HepG2 (cell line): Measurements from ENCODE around the gene ABCC10. TPM values are rescaled to one million over a fixed set of nuclear protein-coding genes. Genes with fewer than 3 reads are reported as not detected.

Source experiments
- ARID2 ChIP-seq: sonication (generic); formaldehyde crosslinking; IDR thresholded peaks from 2 replicates; pipeline ENCODE4 v1.8.1; 2022; ENCODE audit warnings: mild to moderate bottlenecking, missing genetic modification reagents, borderline replicate concordance
- ATF1 ChIP-seq: IDR thresholded peaks from 2 replicates; pipeline ENCODE4 v1.6.1; 2016; ENCODE audit warnings: mild to moderate bottlenecking, control low read depth
- CC2D1A ChIP-seq: sonication (generic); formaldehyde crosslinking; IDR thresholded peaks from 2 replicates; pipeline ENCODE4 v1.8.1; 2023; ENCODE audit warnings: mild to moderate bottlenecking, missing genetic modification reagents
- CEBPG ChIP-seq: IDR thresholded peaks from 2 replicates; pipeline ENCODE4 v1.6.1; 2016
- FLYWCH1 ChIP-seq: sonication (generic); formaldehyde crosslinking; IDR thresholded peaks from 2 replicates; pipeline ENCODE4 v1.8.1; 2023; ENCODE audit warnings: mild to moderate bottlenecking, missing genetic modification reagents
- MAFK ChIP-seq, 2 experiments: IDR thresholded peaks in 1 of 2; conservative IDR thresholded peaks in 1 of 2; 2 replicates each; pipeline ENCODE4 v1.6.1; 2011; ENCODE audit warnings: improper control_type of control experiment in 2 of 2, low read length in 2 of 2
- MBD4 ChIP-seq: IDR thresholded peaks from 2 replicates; pipeline ENCODE4 v1.6.1; 2012; ENCODE audit warnings: low read length, inconsistent platforms, borderline replicate concordance
- SAFB2 ChIP-seq: sonication (generic); formaldehyde crosslinking; IDR thresholded peaks from 2 replicates; pipeline ENCODE4 v1.5.1; 2020; ENCODE audit warnings: missing genetic modification reagents, low read depth, mild to moderate bottlenecking, borderline replicate concordance
- SKIL ChIP-seq: sonication (generic); formaldehyde crosslinking; IDR thresholded peaks from 2 replicates; pipeline ENCODE4 v1.8.0; 2022; ENCODE audit warnings: missing genetic modification reagents, mild to moderate bottlenecking, moderate library complexity, borderline replicate concordance
- YY1 ChIP-seq: IDR thresholded peaks from 2 replicates; pipeline ENCODE4 v1.6.1; 2011; ENCODE audit warnings: low read length, low read depth, moderate library complexity, mild to moderate bottlenecking; ENCODE audit not compliant: insufficient read depth, insufficient replicate concordance
- ZBTB7B ChIP-seq: sonication (generic); formaldehyde crosslinking; IDR thresholded peaks from 2 replicates; pipeline ENCODE4 v1.4.0; 2020; ENCODE audit warnings: missing genetic modification reagents
- ZFX ChIP-seq: sonication (generic); formaldehyde crosslinking; IDR thresholded peaks from 2 replicates; pipeline ENCODE4 v1.4.0; 2020; ENCODE audit warnings: mild to moderate bottlenecking, low read depth, missing genetic modification reagents, moderate library complexity
- ZNF12 ChIP-seq: sonication (generic); formaldehyde crosslinking; IDR thresholded peaks from 2 replicates; pipeline ENCODE4 v1.5.0; 2020; ENCODE audit warnings: missing genetic modification reagents
- ZNF160 ChIP-seq: sonication (generic); formaldehyde crosslinking; IDR thresholded peaks from 2 replicates; pipeline ENCODE4 v1.8.0; 2022; ENCODE audit warnings: mild to moderate bottlenecking, inconsistent platforms, missing genetic modification reagents
- ZNF234 ChIP-seq: sonication (generic); formaldehyde crosslinking; conservative IDR thresholded peaks from 2 replicates; pipeline ENCODE4 v1.5.1; 2020; ENCODE audit warnings: mild to moderate bottlenecking, missing genetic modification reagents
- ZNF274 ChIP-seq: sonication (generic); formaldehyde crosslinking; IDR thresholded peaks from 2 replicates; pipeline ENCODE4 v1.5.1; 2020; ENCODE audit warnings: mild to moderate bottlenecking, missing genetic modification reagents
- ZNF570 ChIP-seq: sonication (generic); formaldehyde crosslinking; IDR thresholded peaks from 2 replicates; pipeline ENCODE4 v1.4.0; 2020; ENCODE audit warnings: mild to moderate bottlenecking, missing genetic modification reagents, borderline replicate concordance
- polyA plus RNA-seq, 8 experiments: library from polyadenylated mRNA; depleted of rRNA in 3 of 8; stranded (reverse) in 7 of 8; unstranded in 1 of 8; fragments of >200 nt; fragmentation: Illumina TruSeq in 4 of 8; extraction: Trizol in 4 of 8; gene quantifications; 2 replicates each; pipeline versions ENCODE4 v1.2.1 to v1.2.3, GENCODE V29; 2011 to 2016; ENCODE audit warnings: low read depth in 4 of 8, missing spikeins in 1 of 8, mixed read lengths in 1 of 8; ENCODE audit not compliant: insufficient read depth in 1 of 8
- total RNA-seq, 5 experiments: library from RNA; depleted of rRNA; stranded (reverse); fragments of >200 nt; fragmentation: Illumina TruSeq; extraction: Trizol; gene quantifications; 2 replicates each; pipeline ENCODE4 v1.2.3, GENCODE V29; 2016; ENCODE audit warnings: low read depth in 1 of 5
- TF ChIP-seq, protein P1 (sequence below): sonication (generic); formaldehyde crosslinking; IDR thresholded peaks from 2 replicates; pipeline ENCODE4 v1.5.1; 2020; ENCODE audit warnings: mild to moderate bottlenecking, missing genetic modification reagents, borderline replicate concordance
- TF ChIP-seq, protein P2 (sequence below): sonication (generic); formaldehyde crosslinking; IDR thresholded peaks from 2 replicates; pipeline ENCODE4 v1.4.0; 2020; ENCODE audit warnings: missing genetic modification reagents
- TF ChIP-seq, protein P3 (sequence below): sonication (generic); formaldehyde crosslinking; IDR thresholded peaks from 2 replicates; pipeline ENCODE4 v1.4.0; 2020; ENCODE audit warnings: missing genetic modification reagents, mild to moderate bottlenecking, borderline replicate concordance
- TF ChIP-seq, protein P4 (sequence below): IDR thresholded peaks from 2 replicates; pipeline ENCODE4 v1.6.1; 2016

ABCC10 gene
- total and polyA plus RNA-seq, 2 of the 13 experiments (the other 11 are each of a cell fraction or from before 2014, with no cell fraction given), result 16.0 to 24.3 TPM

DNA sequence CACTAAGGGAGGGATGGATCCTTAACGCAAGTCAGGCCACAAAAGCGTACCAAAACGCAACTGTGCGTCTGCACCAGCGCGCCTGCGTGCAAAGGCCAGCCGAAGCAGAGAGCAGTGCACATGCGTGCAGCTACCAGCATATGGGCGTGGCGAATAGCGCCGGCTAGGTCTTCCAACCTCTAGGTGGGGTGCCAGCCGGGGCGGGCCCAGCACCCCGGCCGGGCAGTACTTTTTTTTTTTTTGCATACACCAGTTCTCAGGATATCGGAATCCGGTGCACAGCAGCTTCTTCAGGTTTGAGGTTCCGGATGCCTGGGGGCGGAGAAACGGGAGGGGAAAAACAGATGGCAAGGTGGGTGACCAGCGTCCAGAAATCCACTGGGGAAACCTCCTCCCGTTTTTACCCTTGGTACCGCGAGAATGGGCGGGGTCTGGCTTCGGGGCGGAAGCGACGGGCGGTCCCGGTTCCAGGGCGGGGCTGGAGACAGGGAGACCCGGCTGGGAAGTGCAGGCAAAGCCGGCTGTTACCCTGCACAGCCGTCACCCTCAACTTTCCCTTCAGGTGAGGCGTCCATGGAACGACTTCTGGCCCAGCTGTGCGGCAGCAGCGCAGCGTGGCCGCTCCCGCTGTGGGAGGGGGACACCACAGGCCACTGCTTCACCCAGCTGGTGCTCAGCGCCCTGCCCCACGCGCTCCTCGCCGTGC lies at the start of gene ABCC10 (continued):
- no peak for TF ChIP-seq SKIL (CRISPR knock-in tag)
- TF ChIP-seq ZNF12 (CRISPR knock-in tag), result no peak; the same call in 1 of the 2 replicates
- TF ChIP-seq ZFX (CRISPR knock-in tag), result peak; percentile 90
- no peak for TF ChIP-seq MBD4
- TF ChIP-seq ZNF570, result no peak
- no peak for TF ChIP-seq ZNF234 (CRISPR knock-in tag)
- no peak for TF ChIP-seq FLYWCH1 (CRISPR knock-in tag)
- TF ChIP-seq CC2D1A (CRISPR knock-in tag), result peak; percentile 77; the same call in 1 of the 2 replicates
- peak; percentile 36 for TF ChIP-seq YY1
- TF ChIP-seq, protein P1, sequence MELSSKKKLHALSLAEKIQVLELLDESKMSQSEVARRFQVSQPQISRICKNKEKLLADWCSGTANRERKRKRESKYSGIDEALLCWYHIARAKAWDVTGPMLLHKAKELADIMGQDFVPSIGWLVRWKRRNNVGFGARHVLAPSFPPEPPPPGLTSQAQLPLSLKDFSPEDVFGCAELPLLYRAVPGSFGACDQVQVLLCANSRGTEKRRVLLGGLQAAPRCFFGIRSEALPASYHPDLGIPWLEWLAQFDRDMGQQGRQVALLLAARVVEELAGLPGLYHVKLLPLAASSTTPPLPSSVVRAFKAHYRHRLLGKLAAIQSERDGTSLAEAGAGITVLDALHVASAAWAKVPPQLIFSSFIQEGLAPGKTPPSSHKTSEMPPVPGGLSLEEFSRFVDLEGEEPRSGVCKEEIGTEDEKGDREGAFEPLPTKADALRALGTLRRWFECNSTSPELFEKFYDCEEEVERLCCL (CRISPR knock-in tag), result 0 out of 2 replicates have a peak, but pooled peaks have one; percentile 45
- TF ChIP-seq MAFK (conservative IDR thresholded peaks at IDR 0.05 in 1 of 2, IDR thresholded peaks at IDR 0.05 in 1 of 2; ENCODE audit: low read length in 2 of 2), result no peak
- peak; percentile 34 for TF ChIP-seq ZNF274 (CRISPR knock-in tag)
- TF ChIP-seq CEBPG (CRISPR knock-in tag), result peak; percentile 11
- peak; percentile 67; the same call in 1 of the 2 replicates for TF ChIP-seq ZBTB7B
- TF ChIP-seq ZNF160 (CRISPR knock-in tag), result peak; percentile 84
- TF ChIP-seq, protein P2, sequence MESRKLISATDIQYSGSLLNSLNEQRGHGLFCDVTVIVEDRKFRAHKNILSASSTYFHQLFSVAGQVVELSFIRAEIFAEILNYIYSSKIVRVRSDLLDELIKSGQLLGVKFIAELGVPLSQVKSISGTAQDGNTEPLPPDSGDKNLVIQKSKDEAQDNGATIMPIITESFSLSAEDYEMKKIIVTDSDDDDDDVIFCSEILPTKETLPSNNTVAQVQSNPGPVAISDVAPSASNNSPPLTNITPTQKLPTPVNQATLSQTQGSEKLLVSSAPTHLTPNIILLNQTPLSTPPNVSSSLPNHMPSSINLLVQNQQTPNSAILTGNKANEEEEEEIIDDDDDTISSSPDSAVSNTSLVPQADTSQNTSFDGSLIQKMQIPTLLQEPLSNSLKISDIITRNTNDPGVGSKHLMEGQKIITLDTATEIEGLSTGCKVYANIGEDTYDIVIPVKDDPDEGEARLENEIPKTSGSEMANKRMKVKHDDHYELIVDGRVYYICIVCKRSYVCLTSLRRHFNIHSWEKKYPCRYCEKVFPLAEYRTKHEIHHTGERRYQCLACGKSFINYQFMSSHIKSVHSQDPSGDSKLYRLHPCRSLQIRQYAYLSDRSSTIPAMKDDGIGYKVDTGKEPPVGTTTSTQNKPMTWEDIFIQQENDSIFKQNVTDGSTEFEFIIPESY (CRISPR knock-in tag), result no peak
- TF ChIP-seq, protein P3, sequence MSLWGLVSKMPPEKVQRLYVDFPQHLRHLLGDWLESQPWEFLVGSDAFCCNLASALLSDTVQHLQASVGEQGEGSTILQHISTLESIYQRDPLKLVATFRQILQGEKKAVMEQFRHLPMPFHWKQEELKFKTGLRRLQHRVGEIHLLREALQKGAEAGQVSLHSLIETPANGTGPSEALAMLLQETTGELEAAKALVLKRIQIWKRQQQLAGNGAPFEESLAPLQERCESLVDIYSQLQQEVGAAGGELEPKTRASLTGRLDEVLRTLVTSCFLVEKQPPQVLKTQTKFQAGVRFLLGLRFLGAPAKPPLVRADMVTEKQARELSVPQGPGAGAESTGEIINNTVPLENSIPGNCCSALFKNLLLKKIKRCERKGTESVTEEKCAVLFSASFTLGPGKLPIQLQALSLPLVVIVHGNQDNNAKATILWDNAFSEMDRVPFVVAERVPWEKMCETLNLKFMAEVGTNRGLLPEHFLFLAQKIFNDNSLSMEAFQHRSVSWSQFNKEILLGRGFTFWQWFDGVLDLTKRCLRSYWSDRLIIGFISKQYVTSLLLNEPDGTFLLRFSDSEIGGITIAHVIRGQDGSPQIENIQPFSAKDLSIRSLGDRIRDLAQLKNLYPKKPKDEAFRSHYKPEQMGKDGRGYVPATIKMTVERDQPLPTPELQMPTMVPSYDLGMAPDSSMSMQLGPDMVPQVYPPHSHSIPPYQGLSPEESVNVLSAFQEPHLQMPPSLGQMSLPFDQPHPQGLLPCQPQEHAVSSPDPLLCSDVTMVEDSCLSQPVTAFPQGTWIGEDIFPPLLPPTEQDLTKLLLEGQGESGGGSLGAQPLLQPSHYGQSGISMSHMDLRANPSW, result no peak; the same call in 1 of the 2 replicates
- TF ChIP-seq, protein P4, sequence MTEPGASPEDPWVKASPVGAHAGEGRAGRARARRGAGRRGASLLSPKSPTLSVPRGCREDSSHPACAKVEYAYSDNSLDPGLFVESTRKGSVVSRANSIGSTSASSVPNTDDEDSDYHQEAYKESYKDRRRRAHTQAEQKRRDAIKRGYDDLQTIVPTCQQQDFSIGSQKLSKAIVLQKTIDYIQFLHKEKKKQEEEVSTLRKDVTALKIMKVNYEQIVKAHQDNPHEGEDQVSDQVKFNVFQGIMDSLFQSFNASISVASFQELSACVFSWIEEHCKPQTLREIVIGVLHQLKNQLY (CRISPR knock-in tag), result no peak
- TF ChIP-seq SAFB2 (CRISPR knock-in tag), result no peak
- no peak for TF ChIP-seq ATF1 (CRISPR knock-in tag)
- no peak for TF ChIP-seq ARID2 (CRISPR knock-in tag)
